ENCODE data around the gene MTCL3.

Gene MTCL3

GRCh38 chr6:127517693-127518092, 1.4 kb downstream of the MTCL3 start:
- H3K4me1 ChIP-seq (ENCODE audit: insufficient read depth, low read length, poor library complexity, severe bottlenecking): no peaks in the 10 kb centered on the region
- H2AFZ ChIP-seq (ENCODE audit: low read length): no peak overlapping the region
- TF ChIP-seq EZH2phosphoT487 (IDR thresholded peaks at IDR 0.05; ENCODE audit: borderline replicate concordance, low read depth, low read length): no peak
- no peak for TF ChIP-seq CTCF (conservative IDR thresholded peaks at IDR 0.05; ENCODE audit: low read length)
- no peaks in the 10 kb centered on the region for H4K20me1 ChIP-seq (ENCODE audit: insufficient read depth, low read length)
- DNase-seq (ENCODE audit: low spot score): no peak
- H3K9me3 ChIP-seq (ENCODE audit: low read length): no peaks in the 10 kb centered on the region
- no peak overlapping the region for H3K4me3 ChIP-seq (ENCODE audit: low read depth, low read length, poor library complexity, severe bottlenecking)
- no peaks in the 10 kb centered on the region for H3K79me2 ChIP-seq (ENCODE audit: insufficient read depth, low read depth, low read length)
- no peaks in the 10 kb centered on the region for H3K9me2 ChIP-seq (ENCODE audit: insufficient read depth, low read length)
- H3K36me3 ChIP-seq (ENCODE audit: insufficient read depth, low read length): no peaks in the 10 kb centered on the region
- ChIA-PET POLR2A (no interaction called here), CTCF (ENCODE audit: unreplicated experiment) (no interaction called here)
- no TSS peak for BruUV-seq (replicated peaks)
- no peak overlapping the region for H3K27ac ChIP-seq (ENCODE audit: low read depth, low read length, poor library complexity, severe bottlenecking)
- no peak overlapping the region for H3K4me2 ChIP-seq (ENCODE audit: low read length)
- intact Hi-C loops (cut with micrococcal nuclease; ENCODE audit: unreplicated experiment): loop anchor here (2.0 kb wide), 1 partner anchor 251 kb away; the partner anchor contains the start of gene RNF146

GRCh38 chr6:127516662-127517273, 2.4 kb downstream of the MTCL3 start:
- H3K9me2 ChIP-seq (ENCODE audit: insufficient read depth, low read length): no peaks in the 10 kb centered on the region
- H4K20me1 ChIP-seq (ENCODE audit: insufficient read depth, low read length): no peaks in the 10 kb centered on the region
- CTCF ChIA-PET (ENCODE audit: unreplicated experiment): interaction anchor here (0.7 to 1.4 kb wide), 3 partner anchors 27 to 238 kb away, joined by 3 to 4 read pairs (median 3); no protein-coding TSS in a partner anchor
- H3K4me3 ChIP-seq (ENCODE audit: low read depth, low read length, poor library complexity, severe bottlenecking): peak overlapping the region; percentile 68
- peak overlapping the region; percentile 17; the same call in 1 of the 2 replicates for H2AFZ ChIP-seq (ENCODE audit: low read length)
- POLR2A ChIA-PET: no interaction called here
- H3K4me1 ChIP-seq (ENCODE audit: insufficient read depth, low read length, poor library complexity, severe bottlenecking): no peaks in the 10 kb centered on the region
- TF ChIP-seq EZH2phosphoT487 (IDR thresholded peaks at IDR 0.05; ENCODE audit: borderline replicate concordance, low read depth, low read length) (no peak), CTCF (conservative IDR thresholded peaks at IDR 0.05; ENCODE audit: low read length) (peak; percentile 91)
- H3K79me2 ChIP-seq (ENCODE audit: insufficient read depth, low read depth, low read length): no peaks in the 10 kb centered on the region
- no TSS peak for BruUV-seq (replicated peaks)
- H3K4me2 ChIP-seq (ENCODE audit: low read length): peak overlapping the region; percentile 78
- H3K36me3 ChIP-seq (ENCODE audit: insufficient read depth, low read length): no peaks in the 10 kb centered on the region
- intact Hi-C loops (cut with micrococcal nuclease; ENCODE audit: unreplicated experiment): loop anchor here (2.0 kb wide), 1 partner anchor 250 kb away; the partner anchor contains the start of gene RNF146
- H3K9me3 ChIP-seq (ENCODE audit: low read length): no peaks in the 10 kb centered on the region
- no peak overlapping the region for H3K27ac ChIP-seq (ENCODE audit: low read depth, low read length, poor library complexity, severe bottlenecking)
- peak; percentile 50 for DNase-seq (ENCODE audit: low spot score)

Data from OCI-LY7 (cell line).